Loucy (cell line): ENCODE data around the gene ARHGEF17.
A peak's percentile ranks its signal among the peaks of the same experiment; 100 is the strongest.

Source experiments
- H2AFZ ChIP-seq: fragments of 200-600 bp; sonication (generic); 2 replicates; pipeline ENCODE4 v1.6.0; 2016; ENCODE audit warnings: antibody characterized with exemption, mild to moderate bottlenecking, low read length, moderate library complexity
- H3F3A ChIP-seq: fragments of 200-600 bp; 2 replicates; pipeline ENCODE4 v1.6.0; 2016; ENCODE audit warnings: antibody characterized with exemption, low read depth, mild to moderate bottlenecking
- H3K27me3 ChIP-seq: fragments of 200-600 bp; sonication (generic); 2 replicates; pipeline ENCODE4 v1.6.1; 2014; ENCODE audit warnings: low read length, mild to moderate bottlenecking; ENCODE audit not compliant: insufficient read depth, poor library complexity, severe bottlenecking
- H3K36me3 ChIP-seq: fragments of 200-600 bp; sonication (generic); 2 replicates; pipeline ENCODE4 v1.6.1; 2016; ENCODE audit warnings: low read length; ENCODE audit not compliant: insufficient read depth
- H3K4me1 ChIP-seq: fragments of 200-600 bp; sonication (generic); 2 replicates; pipeline ENCODE4 v1.5.1; 2014; ENCODE audit warnings: low read length, mild to moderate bottlenecking; ENCODE audit not compliant: insufficient read depth, poor library complexity, severe bottlenecking
- H3K4me2 ChIP-seq: fragments of 200-600 bp; sonication (generic); 2 replicates; pipeline ENCODE4 v1.6.0; 2014; ENCODE audit warnings: antibody characterized with exemption, low read length, low read depth, mild to moderate bottlenecking; ENCODE audit not compliant: poor library complexity, severe bottlenecking
- H3K4me3 ChIP-seq: fragments of 200-600 bp; sonication (generic); 2 replicates; pipeline ENCODE4 v1.5.1; 2014; ENCODE audit warnings: low read length, mild to moderate bottlenecking, mixed read lengths; ENCODE audit not compliant: poor library complexity, severe bottlenecking
- H3K79me2 ChIP-seq: fragments of 200-600 bp; sonication (generic); 2 replicates; pipeline ENCODE4 v1.6.1; 2014; ENCODE audit warnings: low read length; ENCODE audit not compliant: insufficient read depth
- H3K9ac ChIP-seq: fragments of 200-600 bp; sonication (generic); 2 replicates; pipeline ENCODE4 v1.6.0; 2014; ENCODE audit warnings: mild to moderate bottlenecking, low read depth, low read length, moderate library complexity; ENCODE audit not compliant: poor library complexity, severe bottlenecking
- H3K9me2 ChIP-seq: fragments of 200-600 bp; sonication (generic); replicated peaks from 2 replicates; pipeline ENCODE4 v1.6.1; 2016; ENCODE audit warnings: low read depth, low read length, mixed read lengths
- H3K9me3 ChIP-seq: fragments of 200-600 bp; sonication (generic); 2 replicates; pipeline ENCODE4 v1.6.1; 2014; ENCODE audit warnings: mild to moderate bottlenecking, antibody characterized with exemption, low read length, low read depth; ENCODE audit not compliant: insufficient read depth
- H4K20me1 ChIP-seq: fragments of 200-600 bp; sonication (generic); 2 replicates; pipeline ENCODE4 v1.6.0; 2014; ENCODE audit warnings: antibody characterized with exemption, low read length, mild to moderate bottlenecking; ENCODE audit not compliant: insufficient read depth, poor library complexity, severe bottlenecking
- EZH2phosphoT487 ChIP-seq: fragments of 200-600 bp; IDR thresholded peaks from 2 replicates; pipeline ENCODE4 v1.6.1; 2018; ENCODE audit warnings: antibody characterized with exemption, mild to moderate bottlenecking, moderate library complexity, borderline replicate concordance
- TF ChIP-seq, protein P1 (sequence below): fragments of 200-600 bp; sonication (generic); conservative IDR thresholded peaks from 2 replicates; pipeline ENCODE4 v1.5.1; 2014; ENCODE audit warnings: mild to moderate bottlenecking, antibody characterized with exemption, low read length

Gene ARHGEF17

DNA sequence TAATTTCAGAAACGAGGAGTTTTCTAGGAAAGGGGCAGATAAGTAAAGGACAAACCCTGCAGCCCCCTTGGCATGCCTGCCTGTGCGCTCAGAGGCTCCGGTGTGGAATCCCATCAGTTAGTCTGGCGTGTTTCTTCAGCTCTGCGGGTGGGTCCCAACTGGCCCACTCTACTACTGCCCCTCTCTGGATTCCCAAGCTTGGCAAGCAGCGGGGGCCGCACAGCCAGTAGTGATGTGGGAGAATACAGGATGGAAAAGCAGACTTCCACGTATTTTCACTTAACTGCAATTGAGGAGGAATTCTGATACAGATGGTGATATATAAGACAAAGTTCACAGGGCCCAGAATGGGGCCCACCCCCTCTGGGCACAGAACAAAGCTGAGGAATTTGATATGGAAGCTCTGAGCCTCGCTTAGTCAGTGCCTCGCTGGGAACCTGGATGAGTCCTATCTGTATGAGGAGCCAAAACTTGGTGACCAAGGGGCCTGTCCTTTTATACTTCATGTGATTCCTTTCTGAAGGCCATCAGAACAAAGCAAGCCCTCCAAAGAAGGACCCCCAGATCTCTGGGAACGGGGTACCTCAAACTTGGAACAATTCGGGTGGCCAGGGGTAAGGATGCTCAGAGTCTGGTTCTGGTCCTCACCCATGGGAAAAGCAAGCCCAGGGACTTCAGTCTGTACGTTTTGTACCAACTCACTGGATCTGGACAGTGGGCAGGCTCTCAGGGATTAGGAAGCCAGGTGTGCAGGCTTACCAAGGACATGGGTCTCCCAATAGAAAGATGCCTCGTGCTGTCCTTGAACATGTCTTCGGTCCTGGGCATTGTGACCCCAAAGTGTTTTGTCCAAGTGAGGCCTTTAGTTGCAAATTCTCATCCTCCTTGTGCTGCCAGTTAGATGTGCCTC, 94.1 kb downstream of the ARHGEF17 start:
- Histone ChIP-seq H3K27me3 (no peaks in the 10 kb centered on the region), H3F3A (no peaks in the 10 kb centered on the region), H3K9ac (no peak overlapping the region), H3K36me3 (peaks cover 33% of the 10 kb centered on the region; the same call in 1 of the 2 replicates), H3K9me3 (no peaks in the 10 kb centered on the region), H2AFZ (no peak overlapping the region), H3K79me2 (no peaks in the 10 kb centered on the region), H3K4me3 (no peak overlapping the region), H3K4me1 (peaks cover 3% of the 10 kb centered on the region), H3K9me2 (no peaks in the 10 kb centered on the region), H4K20me1 (no peaks in the 10 kb centered on the region), H3K4me2 (no peak overlapping the region)
- no peak for TF ChIP-seq EZH2phosphoT487
- TF ChIP-seq, protein P1, sequence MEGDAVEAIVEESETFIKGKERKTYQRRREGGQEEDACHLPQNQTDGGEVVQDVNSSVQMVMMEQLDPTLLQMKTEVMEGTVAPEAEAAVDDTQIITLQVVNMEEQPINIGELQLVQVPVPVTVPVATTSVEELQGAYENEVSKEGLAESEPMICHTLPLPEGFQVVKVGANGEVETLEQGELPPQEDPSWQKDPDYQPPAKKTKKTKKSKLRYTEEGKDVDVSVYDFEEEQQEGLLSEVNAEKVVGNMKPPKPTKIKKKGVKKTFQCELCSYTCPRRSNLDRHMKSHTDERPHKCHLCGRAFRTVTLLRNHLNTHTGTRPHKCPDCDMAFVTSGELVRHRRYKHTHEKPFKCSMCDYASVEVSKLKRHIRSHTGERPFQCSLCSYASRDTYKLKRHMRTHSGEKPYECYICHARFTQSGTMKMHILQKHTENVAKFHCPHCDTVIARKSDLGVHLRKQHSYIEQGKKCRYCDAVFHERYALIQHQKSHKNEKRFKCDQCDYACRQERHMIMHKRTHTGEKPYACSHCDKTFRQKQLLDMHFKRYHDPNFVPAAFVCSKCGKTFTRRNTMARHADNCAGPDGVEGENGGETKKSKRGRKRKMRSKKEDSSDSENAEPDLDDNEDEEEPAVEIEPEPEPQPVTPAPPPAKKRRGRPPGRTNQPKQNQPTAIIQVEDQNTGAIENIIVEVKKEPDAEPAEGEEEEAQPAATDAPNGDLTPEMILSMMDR, result no peak

GRCh38 chr11:73402834-73403185, 94.7 kb downstream of the ARHGEF17 start:
- Histone ChIP-seq H3K27me3 (no peaks in the 10 kb centered on the region), H3K4me1 (peaks cover 3% of the 10 kb centered on the region), H3K4me3 (no peak overlapping the region), H3K36me3 (peaks cover 34% of the 10 kb centered on the region; the same call in 1 of the 2 replicates), H3K9me3 (no peaks in the 10 kb centered on the region), H4K20me1 (no peaks in the 10 kb centered on the region), H3K79me2 (no peaks in the 10 kb centered on the region), H3K9ac (no peak overlapping the region), H3K4me2 (no peak overlapping the region), H2AFZ (no peak overlapping the region), H3K9me2 (no peaks in the 10 kb centered on the region), H3F3A (no peaks in the 10 kb centered on the region)
- TF ChIP-seq, protein P1, result peak; percentile 61
- no peak for TF ChIP-seq EZH2phosphoT487

DNA sequence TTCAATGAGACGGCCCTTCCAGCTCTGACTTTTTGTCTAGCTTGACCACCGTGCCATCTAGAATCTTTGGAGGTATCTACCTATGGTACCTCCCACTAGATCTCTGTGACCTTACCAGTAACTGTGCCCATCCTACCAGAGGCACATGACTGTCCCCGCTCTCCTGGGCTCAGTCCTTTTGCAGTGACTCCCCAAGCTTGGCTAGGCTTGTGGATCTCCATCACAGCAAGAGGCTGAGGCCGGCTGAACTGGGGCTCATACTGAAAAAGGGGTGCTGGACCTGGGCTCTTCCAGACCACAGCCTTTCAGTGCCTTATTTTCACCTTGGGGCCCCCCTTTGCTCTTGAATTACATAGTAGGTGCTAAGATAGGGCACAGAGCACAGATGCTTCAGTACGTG, 95.5 kb downstream of the ARHGEF17 start:
- Histone ChIP-seq H3F3A (no peaks in the 10 kb centered on the region), H3K4me2 (no peak overlapping the region), H2AFZ (no peak overlapping the region), H3K4me1 (peaks cover 3% of the 10 kb centered on the region), H3K27me3 (no peaks in the 10 kb centered on the region), H4K20me1 (no peaks in the 10 kb centered on the region), H3K9ac (no peak overlapping the region), H3K9me3 (no peaks in the 10 kb centered on the region), H3K79me2 (no peaks in the 10 kb centered on the region), H3K36me3 (peaks cover 40% of the 10 kb centered on the region; the same call in 1 of the 2 replicates), H3K4me3 (no peak overlapping the region), H3K9me2 (no peaks in the 10 kb centered on the region)
- TF ChIP-seq EZH2phosphoT487, result no peak
- TF ChIP-seq, protein P1, result no peak
